GM23338 (cell line): Measurements from ENCODE around the gene TNFRSF4. TPM values are rescaled to one million over a fixed set of nuclear protein-coding genes. Genes with fewer than 3 reads are reported as not detected.

Experiments used
- ATAC-seq: fragments of 200-7000 bp; cut with Tn5 transposase; 3 replicates; pipeline ENCODE4 v1.9.1; 2020
- DNase-seq: peaks from one replicate; pipeline ENCODE4 v3.0.0-alpha.2; 2015; ENCODE audit warnings: low spot score
- H2AFZ ChIP-seq: fragments of 200-600 bp; sonication (generic); 2 replicates; pipeline ENCODE4 v1.8.0; 2016; ENCODE audit warnings: antibody characterized with exemption, mild to moderate bottlenecking, moderate library complexity
- H3F3A ChIP-seq: fragments of 200-600 bp; sonication (generic); replicated peaks from 2 replicates; pipeline ENCODE4 v1.8.0; 2017; ENCODE audit warnings: antibody characterized with exemption, mixed run types, low read depth
- H3K27ac ChIP-seq: fragments of 200-600 bp; sonication (generic); 2 replicates; pipeline ENCODE4 v1.6.1; 2016; ENCODE audit warnings: low read depth
- H3K27me3 ChIP-seq: fragments of 200-600 bp; sonication (generic); 2 replicates; pipeline ENCODE4 v1.8.0; 2016; ENCODE audit warnings: mild to moderate bottlenecking, mixed run types, moderate library complexity; ENCODE audit not compliant: insufficient read depth
- H3K36me3 ChIP-seq: fragments of 200-600 bp; sonication (generic); 2 replicates; pipeline ENCODE4 v1.8.0; 2016; ENCODE audit warnings: mild to moderate bottlenecking; ENCODE audit not compliant: insufficient read depth
- H3K4me1 ChIP-seq: fragments of 200-600 bp; sonication (generic); 2 replicates; pipeline ENCODE4 v1.8.0; 2016; ENCODE audit warnings: mild to moderate bottlenecking, moderate library complexity; ENCODE audit not compliant: insufficient read depth
- H3K4me2 ChIP-seq: fragments of 200-600 bp; sonication (generic); 2 replicates; pipeline ENCODE4 v1.7.1; 2017; ENCODE audit warnings: mixed run types
- H3K4me3 ChIP-seq: fragments of 200-600 bp; sonication (generic); 2 replicates; pipeline ENCODE4 v1.6.1; 2016; ENCODE audit warnings: mixed run types
- H3K79me2 ChIP-seq: fragments of 200-600 bp; sonication (generic); replicated peaks from 2 replicates; pipeline ENCODE4 v1.8.0; 2017; ENCODE audit warnings: mild to moderate bottlenecking; ENCODE audit not compliant: insufficient read depth
- H3K9me2 ChIP-seq: fragments of 200-600 bp; sonication (generic); 2 replicates; pipeline ENCODE4 v1.8.0; 2017; ENCODE audit not compliant: insufficient read depth
- H4K20me1 ChIP-seq: fragments of 200-600 bp; sonication (generic); replicated peaks from 2 replicates; pipeline ENCODE4 v1.8.0; 2017; ENCODE audit warnings: mild to moderate bottlenecking; ENCODE audit not compliant: insufficient read depth
- H3K27ac Mint-ChIP-seq: 2 replicates; pipeline ENCODE4 v1.8.0; 2020; ENCODE audit warnings: inconsistent platforms, mild to moderate bottlenecking, moderate library complexity, mixed read lengths
- H3K27me3 Mint-ChIP-seq: 3 replicates; pipeline ENCODE4 v1.8.0; 2022; ENCODE audit warnings: low read depth, mild to moderate bottlenecking, moderate library complexity, mixed read lengths, inconsistent platforms; ENCODE audit not compliant: insufficient read depth, poor library complexity
- H3K36me3 Mint-ChIP-seq: 3 replicates; pipeline ENCODE4 v1.8.0; 2021; ENCODE audit warnings: low read depth, mild to moderate bottlenecking, inconsistent platforms, moderate library complexity, mixed read lengths
- H3K4me1 Mint-ChIP-seq: 3 replicates; pipeline ENCODE4 v1.8.0; 2020; ENCODE audit warnings: mild to moderate bottlenecking, inconsistent platforms, mixed read lengths
- H3K4me3 Mint-ChIP-seq: 3 replicates; pipeline ENCODE4 v1.8.0; 2021; ENCODE audit warnings: moderate library complexity, mild to moderate bottlenecking, inconsistent platforms, mixed read lengths
- H3K9me3 Mint-ChIP-seq: 3 replicates; pipeline ENCODE4 v1.8.0; 2020; ENCODE audit warnings: moderate library complexity, mild to moderate bottlenecking, inconsistent platforms, mixed read lengths
- CREB1 ChIP-seq: fragments of 250-450 bp; sonication (Bioruptor Pico); IDR thresholded peaks from 2 replicates; pipeline ENCODE4 v1.5.0; 2020; ENCODE audit warnings: low read depth, mild to moderate bottlenecking, moderate library complexity
- CTCF ChIP-seq, 2 experiments: fragments of 200-600 bp in 1 of 2; sonication (generic) in 1 of 2; conservative IDR thresholded peaks; 2 replicates each; pipeline versions ENCODE4 v1.5.1 to v1.6.1; 2016 to 2017; ENCODE audit warnings: antibody characterized with exemption in 2 of 2, low read depth in 2 of 2, mild to moderate bottlenecking in 2 of 2, moderate library complexity in 1 of 2
- ETS1 ChIP-seq: IDR thresholded peaks from 2 replicates; pipeline ENCODE4 v1.6.1; 2016; ENCODE audit warnings: antibody characterized with exemption
- EZH2 ChIP-seq: fragments of 200-600 bp; sonication (generic); IDR thresholded peaks from one replicate; pipeline ENCODE4 v1.8.0; 2017; ENCODE audit warnings: antibody characterized with exemption, mild to moderate bottlenecking, low read depth; ENCODE audit not compliant: unreplicated experiment
- EZH2phosphoT487 ChIP-seq: fragments of 200-600 bp; sonication (generic); IDR thresholded peaks from one replicate; pipeline ENCODE4 v1.8.1; 2018; ENCODE audit warnings: antibody characterized with exemption; ENCODE audit not compliant: unreplicated experiment
- JUNB ChIP-seq: IDR thresholded peaks from one replicate; pipeline ENCODE4 v1.6.1; 2016; ENCODE audit warnings: antibody characterized with exemption; ENCODE audit not compliant: unreplicated experiment
- NANOG ChIP-seq: IDR thresholded peaks from 2 replicates; pipeline ENCODE4 v1.6.1; 2016; ENCODE audit warnings: antibody characterized with exemption, borderline replicate concordance
- POLR2AphosphoS5 ChIP-seq: IDR thresholded peaks from 2 replicates; pipeline ENCODE4 v1.6.1; 2016; ENCODE audit warnings: antibody characterized with exemption, low read depth
- REST ChIP-seq: IDR thresholded peaks from one replicate; pipeline ENCODE4 v1.6.1; 2018; ENCODE audit warnings: antibody characterized with exemption; ENCODE audit not compliant: unreplicated experiment
- STAT1 ChIP-seq: IDR thresholded peaks from one replicate; pipeline ENCODE4 v1.6.1; 2016; ENCODE audit warnings: antibody characterized with exemption; ENCODE audit not compliant: unreplicated experiment
- ZNF114 ChIP-seq: fragments of 250-450 bp; sonication (Bioruptor Pico); IDR thresholded peaks from 2 replicates; pipeline ENCODE4 v1.5.0; 2020; ENCODE audit warnings: mild to moderate bottlenecking, moderate library complexity
- ZNF331 ChIP-seq: fragments of 250-450 bp; sonication (Bioruptor Pico); IDR thresholded peaks from 2 replicates; pipeline ENCODE4 v1.5.0; 2020; ENCODE audit warnings: low read depth, mild to moderate bottlenecking, moderate library complexity
- polyA plus RNA-seq: library from polyadenylated mRNA; unstranded; fragments of >200 nt; fragmentation: Nextera tagmentation; extraction: Ambion mirVana; gene quantifications from 2 replicates; pipeline ENCODE4 v1.2.1, GENCODE V29; 2016
- total RNA-seq: library from RNA; depleted of rRNA; stranded (reverse); fragments of >200 nt; shearing (Covaris generic); gene quantifications from 2 replicates; pipeline ENCODE4 v1.2.3, GENCODE V29; 2014
- TF ChIP-seq, protein P1 (sequence below): fragments of 250-450 bp; sonication (Bioruptor Pico); IDR thresholded peaks from 2 replicates; pipeline ENCODE4 v1.5.0; 2020; ENCODE audit warnings: mild to moderate bottlenecking, moderate library complexity

TNFRSF4 gene
- total and polyA plus RNA-seq, 2 experiments from 2014 or later = not detected

DNA sequence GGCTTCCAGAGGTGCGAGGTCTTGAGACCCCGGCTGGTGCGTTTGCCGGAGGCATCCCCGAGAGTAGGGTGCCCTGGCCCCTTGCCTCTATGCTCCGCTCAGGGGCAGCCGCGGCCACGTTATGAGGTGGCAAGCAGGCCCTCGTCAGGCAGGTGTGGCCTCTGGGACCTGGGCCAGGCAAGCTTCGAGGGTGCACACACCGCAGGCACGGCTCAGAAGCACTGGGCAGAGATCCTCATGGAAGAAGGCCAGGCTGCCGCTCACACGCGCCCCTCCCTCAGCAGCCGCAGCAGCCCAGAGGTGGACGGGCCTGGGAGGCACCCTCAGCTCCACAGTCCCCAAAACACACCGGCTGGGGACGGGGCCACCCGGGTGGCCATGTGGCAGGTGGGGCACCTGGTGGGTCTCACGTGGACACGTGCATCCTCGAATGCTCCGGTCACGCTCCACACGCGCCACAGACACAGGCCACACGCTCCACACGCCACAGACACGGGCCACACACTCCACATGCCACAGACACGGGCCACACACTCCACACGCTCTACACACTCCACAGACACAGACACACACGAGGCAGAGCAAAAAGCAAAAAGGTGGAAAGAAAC, 11.4 kb upstream of the TNFRSF4 start:
- H3K4me2 ChIP-seq = no peak overlapping the region
- DNase-seq (no peak), ATAC-seq (no peak)
- H3K36me3 ChIP-seq = peaks cover 3% of the 10 kb centered on the region; the same call in 1 of the 2 replicates
- peaks cover 5% of the 10 kb centered on the region; the same call in 1 of the 2 replicates for H4K20me1 ChIP-seq
- H3K27ac ChIP-seq = no peak overlapping the region
- Mint-ChIP-seq H3K27me3 (peaks cover 9% of the 10 kb centered on the region), H3K36me3 (peaks cover 38% of the 10 kb centered on the region), H3K4me3 (no peak overlapping the region), H3K4me1 (no peaks in the 10 kb centered on the region), H3K9me3 (no peaks in the 10 kb centered on the region; the same call in 2 of the 3 replicates), H3K27ac (0 out of 2 replicates have a peak overlapping the region, but pooled peaks have one; percentile 4)
- H3K9me2 ChIP-seq = no peaks in the 10 kb centered on the region
- H2AFZ ChIP-seq = no peak overlapping the region
- H3K27me3 ChIP-seq = no peaks in the 10 kb centered on the region
- no peak for TF ChIP-seq CTCF (conservative IDR thresholded peaks at IDR 0.05; ENCODE audit: low read depth in 2 of 2)
- no peak for TF ChIP-seq ETS1
- TF ChIP-seq JUNB = no peak
- TF ChIP-seq ZNF114 (CRISPR knock-in tag) = no peak
- no peak for TF ChIP-seq EZH2
- no peak for TF ChIP-seq STAT1
- no peak for TF ChIP-seq NANOG
- TF ChIP-seq ZNF331 = no peak
- no peak for TF ChIP-seq POLR2AphosphoS5
- TF ChIP-seq, protein P1, sequence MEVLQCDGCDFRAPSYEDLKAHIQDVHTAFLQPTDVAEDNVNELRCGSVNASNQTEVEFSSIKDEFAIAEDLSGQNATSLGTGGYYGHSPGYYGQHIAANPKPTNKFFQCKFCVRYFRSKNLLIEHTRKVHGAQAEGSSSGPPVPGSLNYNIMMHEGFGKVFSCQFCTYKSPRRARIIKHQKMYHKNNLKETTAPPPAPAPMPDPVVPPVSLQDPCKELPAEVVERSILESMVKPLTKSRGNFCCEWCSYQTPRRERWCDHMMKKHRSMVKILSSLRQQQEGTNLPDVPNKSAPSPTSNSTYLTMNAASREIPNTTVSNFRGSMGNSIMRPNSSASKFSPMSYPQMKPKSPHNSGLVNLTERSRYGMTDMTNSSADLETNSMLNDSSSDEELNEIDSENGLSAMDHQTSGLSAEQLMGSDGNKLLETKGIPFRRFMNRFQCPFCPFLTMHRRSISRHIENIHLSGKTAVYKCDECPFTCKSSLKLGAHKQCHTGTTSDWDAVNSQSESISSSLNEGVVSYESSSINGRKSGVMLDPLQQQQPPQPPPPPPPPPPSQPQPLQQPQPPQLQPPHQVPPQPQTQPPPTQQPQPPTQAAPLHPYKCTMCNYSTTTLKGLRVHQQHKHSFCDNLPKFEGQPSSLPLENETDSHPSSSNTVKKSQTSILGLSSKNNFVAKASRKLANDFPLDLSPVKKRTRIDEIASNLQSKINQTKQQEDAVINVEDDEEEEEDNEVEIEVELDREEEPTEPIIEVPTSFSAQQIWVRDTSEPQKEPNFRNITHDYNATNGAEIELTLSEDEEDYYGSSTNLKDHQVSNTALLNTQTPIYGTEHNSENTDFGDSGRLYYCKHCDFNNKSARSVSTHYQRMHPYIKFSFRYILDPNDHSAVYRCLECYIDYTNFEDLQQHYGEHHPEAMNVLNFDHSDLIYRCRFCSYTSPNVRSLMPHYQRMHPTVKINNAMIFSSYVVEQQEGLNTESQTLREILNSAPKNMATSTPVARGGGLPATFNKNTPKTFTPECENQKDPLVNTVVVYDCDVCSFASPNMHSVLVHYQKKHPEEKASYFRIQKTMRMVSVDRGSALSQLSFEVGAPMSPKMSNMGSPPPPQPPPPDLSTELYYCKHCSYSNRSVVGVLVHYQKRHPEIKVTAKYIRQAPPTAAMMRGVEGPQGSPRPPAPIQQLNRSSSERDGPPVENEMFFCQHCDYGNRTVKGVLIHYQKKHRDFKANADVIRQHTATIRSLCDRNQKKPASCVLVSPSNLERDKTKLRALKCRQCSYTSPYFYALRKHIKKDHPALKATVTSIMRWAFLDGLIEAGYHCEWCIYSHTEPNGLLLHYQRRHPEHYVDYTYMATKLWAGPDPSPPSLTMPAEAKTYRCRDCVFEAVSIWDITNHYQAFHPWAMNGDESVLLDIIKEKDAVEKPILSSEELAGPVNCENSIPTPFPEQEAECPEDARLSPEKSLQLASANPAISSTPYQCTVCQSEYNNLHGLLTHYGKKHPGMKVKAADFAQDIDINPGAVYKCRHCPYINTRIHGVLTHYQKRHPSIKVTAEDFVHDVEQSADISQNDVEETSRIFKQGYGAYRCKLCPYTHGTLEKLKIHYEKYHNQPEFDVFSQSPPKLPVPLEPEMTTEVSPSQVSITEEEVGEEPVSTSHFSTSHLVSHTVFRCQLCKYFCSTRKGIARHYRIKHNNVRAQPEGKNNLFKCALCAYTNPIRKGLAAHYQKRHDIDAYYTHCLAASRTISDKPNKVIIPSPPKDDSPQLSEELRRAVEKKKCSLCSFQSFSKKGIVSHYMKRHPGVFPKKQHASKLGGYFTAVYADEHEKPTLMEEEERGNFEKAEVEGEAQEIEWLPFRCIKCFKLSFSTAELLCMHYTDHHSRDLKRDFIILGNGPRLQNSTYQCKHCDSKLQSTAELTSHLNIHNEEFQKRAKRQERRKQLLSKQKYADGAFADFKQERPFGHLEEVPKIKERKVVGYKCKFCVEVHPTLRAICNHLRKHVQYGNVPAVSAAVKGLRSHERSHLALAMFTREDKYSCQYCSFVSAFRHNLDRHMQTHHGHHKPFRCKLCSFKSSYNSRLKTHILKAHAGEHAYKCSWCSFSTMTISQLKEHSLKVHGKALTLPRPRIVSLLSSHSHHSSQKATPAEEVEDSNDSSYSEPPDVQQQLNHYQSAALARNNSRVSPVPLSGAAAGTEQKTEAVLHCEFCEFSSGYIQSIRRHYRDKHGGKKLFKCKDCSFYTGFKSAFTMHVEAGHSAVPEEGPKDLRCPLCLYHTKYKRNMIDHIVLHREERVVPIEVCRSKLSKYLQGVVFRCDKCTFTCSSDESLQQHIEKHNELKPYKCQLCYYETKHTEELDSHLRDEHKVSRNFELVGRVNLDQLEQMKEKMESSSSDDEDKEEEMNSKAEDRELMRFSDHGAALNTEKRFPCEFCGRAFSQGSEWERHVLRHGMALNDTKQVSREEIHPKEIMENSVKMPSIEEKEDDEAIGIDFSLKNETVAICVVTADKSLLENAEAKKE (CRISPR knock-in tag) = no peak
- TF ChIP-seq REST = no peak
- TF ChIP-seq EZH2phosphoT487 = no peak
- no peak for TF ChIP-seq CREB1 (CRISPR knock-in tag)
- H3F3A ChIP-seq = no peaks in the 10 kb centered on the region
- no peaks in the 10 kb centered on the region for H3K4me1 ChIP-seq
- H3K4me3 ChIP-seq = no peak overlapping the region
- peaks cover 21% of the 10 kb centered on the region for H3K79me2 ChIP-seq
